Measurements from ENCODE around the gene AP1G2.
"Not testable (repeated sequence)": the region's sequence is repeated elsewhere in the genome, so short reads cannot be mapped to it uniquely, and the experiment has no call there.

Gene AP1G2

GRCh38 chr14:23542261-23542660 is 25.3 kb downstream of the AP1G2 start:
- no peak overlapping the region for H3K4me3 ChIP-seq (replicated peaks in 1 of 2; ENCODE audit: low read depth in 2 of 2, low read length in 2 of 2)
- no peak for DNase-seq (ENCODE audit: low read depth in 2 of 2)
- no peak for TF ChIP-seq CTCF (IDR thresholded peaks at IDR 0.05; ENCODE audit: low read depth, low read length)

GRCh38 chr14:23540141-23540469 is 27.5 kb downstream of the AP1G2 start:
- no peak for DNase-seq (ENCODE audit: low read depth in 2 of 2)
- no peak overlapping the region for H3K4me3 ChIP-seq (replicated peaks in 1 of 2; ENCODE audit: low read depth in 2 of 2, low read length in 2 of 2)
- TF ChIP-seq CTCF (IDR thresholded peaks at IDR 0.05; ENCODE audit: low read depth, low read length) = no peak

- no peak overlapping the region for H3K4me3 ChIP-seq (replicated peaks in 1 of 2; ENCODE audit: low read depth in 2 of 2, low read length in 2 of 2)
- TF ChIP-seq CTCF (IDR thresholded peaks at IDR 0.05; ENCODE audit: low read depth, low read length) = peak; percentile 76
- peak; percentile 42 to 47 for DNase-seq (ENCODE audit: low read depth in 2 of 2)
Measured at GRCh38 chr14:23539248-23540140, 28.1 kb downstream of the AP1G2 start.

GRCh38 chr14:23538785-23539184 is 28.8 kb downstream of the AP1G2 start:
- TF ChIP-seq CTCF (IDR thresholded peaks at IDR 0.05; ENCODE audit: low read depth, low read length) = no peak
- peak; percentile 32 to 39 for DNase-seq (ENCODE audit: low read depth in 2 of 2)
- no peak overlapping the region for H3K4me3 ChIP-seq (replicated peaks in 1 of 2; ENCODE audit: low read depth in 2 of 2, low read length in 2 of 2)

- H3K4me3 ChIP-seq (replicated peaks in 1 of 2; ENCODE audit: low read depth in 2 of 2, low read length in 2 of 2) = no peak overlapping the region
- TF ChIP-seq CTCF (IDR thresholded peaks at IDR 0.05; ENCODE audit: low read depth, low read length) = no peak
- no peak for DNase-seq (ENCODE audit: low read depth in 2 of 2)
Measured at GRCh38 chr14:23538050-23538718, 29.4 kb downstream of the AP1G2 start.

GRCh38 chr14:23537351-23538049 is 30.1 kb downstream of the AP1G2 start:
- TF ChIP-seq CTCF (IDR thresholded peaks at IDR 0.05; ENCODE audit: low read depth, low read length) = no peak
- H3K4me3 ChIP-seq (replicated peaks in 1 of 2; ENCODE audit: low read depth in 2 of 2, low read length in 2 of 2) = no peak overlapping the region
- DNase-seq (ENCODE audit: low read depth in 2 of 2) = no peak

- H3K4me3 ChIP-seq (replicated peaks in 1 of 2; ENCODE audit: low read depth in 2 of 2, low read length in 2 of 2); DNase-seq (ENCODE audit: low read depth in 2 of 2): not testable (repeated sequence)
Measured at GRCh38 chr14:23536906-23537305, 30.7 kb downstream of the AP1G2 start.
